T-helper 1 cell treated with Interleukin-12 subunit alpha and Interleukin-12 subunit beta and Interleukin-4 antibody, amounts not matched to agents 30 μg/mL and 1 μg/mL, for 36 hours (primary cell): ENCODE data around the gene TPST1.

Experiments used
- H3K27ac Mint-ChIP-seq: one replicate; pipeline ENCODE4 v1.8.0; 2021; ENCODE audit warnings: mild to moderate bottlenecking, mixed read lengths
- H3K27me3 Mint-ChIP-seq: one replicate; pipeline ENCODE4 v1.8.0; 2021; ENCODE audit warnings: low read depth, mixed read lengths
- H3K36me3 Mint-ChIP-seq: one replicate; pipeline ENCODE4 v1.8.0; 2021; ENCODE audit warnings: low read depth, mixed read lengths
- H3K4me1 Mint-ChIP-seq: one replicate; pipeline ENCODE4 v1.8.0; 2021; ENCODE audit warnings: low read depth, mixed read lengths
- H3K4me3 Mint-ChIP-seq: one replicate; pipeline ENCODE4 v1.8.0; 2021; ENCODE audit warnings: mild to moderate bottlenecking, moderate library complexity, mixed read lengths
- H3K9me3 Mint-ChIP-seq: one replicate; pipeline ENCODE4 v1.8.0; 2021; ENCODE audit warnings: mixed read lengths

The TPST1 gene

DNA sequence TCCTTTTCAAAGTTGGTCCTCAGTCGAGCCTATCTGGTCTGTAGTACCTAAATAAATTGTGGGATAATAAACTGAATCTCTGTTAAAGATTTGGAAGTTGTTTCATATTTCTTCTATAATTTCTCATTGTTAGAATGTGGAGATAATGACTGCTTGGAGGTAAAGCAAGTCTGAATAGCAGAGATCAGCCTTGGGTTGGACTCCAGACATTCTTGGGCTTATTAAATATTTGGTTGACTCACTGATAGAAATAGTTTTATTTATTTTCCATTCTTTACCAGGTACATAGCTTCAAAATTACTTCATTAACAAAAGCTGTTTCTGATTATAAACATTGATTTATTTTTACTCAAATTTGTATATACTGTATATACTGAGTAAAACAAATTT lies 34.3 kb downstream of the TPST1 start:
- Mint-ChIP-seq H3K4me3 (no peak overlapping the region), H3K4me1 (no peaks in the 10 kb centered on the region), H3K27ac (no peak overlapping the region), H3K36me3 (no peaks in the 10 kb centered on the region), H3K9me3 (no peaks in the 10 kb centered on the region), H3K27me3 (no peaks in the 10 kb centered on the region)

DNA sequence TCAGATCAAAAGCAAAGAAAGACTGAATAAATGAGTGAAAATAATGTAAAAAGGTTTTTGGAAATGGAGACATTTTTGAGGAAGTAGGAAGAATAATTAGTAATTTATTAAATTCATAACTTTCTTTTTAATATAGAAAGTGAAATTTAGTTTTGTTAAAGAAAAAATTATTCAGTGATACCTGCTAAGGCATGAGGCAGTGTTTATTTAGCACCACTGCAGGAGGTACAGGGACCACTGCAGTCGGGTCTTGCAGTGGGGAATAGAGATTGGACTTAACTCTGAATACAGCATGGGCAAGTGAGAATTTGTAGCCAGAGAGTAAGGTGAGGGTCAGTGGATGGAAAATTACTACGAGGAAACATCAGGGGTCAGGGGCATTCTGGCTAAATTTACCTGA lies 39.9 kb downstream of the TPST1 start:
- no peaks in the 10 kb centered on the region for H3K4me1 Mint-ChIP-seq
- no peaks in the 10 kb centered on the region for H3K27me3 Mint-ChIP-seq
- no peaks in the 10 kb centered on the region for H3K36me3 Mint-ChIP-seq
- no peak overlapping the region for H3K4me3 Mint-ChIP-seq
- H3K9me3 Mint-ChIP-seq, result no peaks in the 10 kb centered on the region
- no peak overlapping the region for H3K27ac Mint-ChIP-seq

DNA sequence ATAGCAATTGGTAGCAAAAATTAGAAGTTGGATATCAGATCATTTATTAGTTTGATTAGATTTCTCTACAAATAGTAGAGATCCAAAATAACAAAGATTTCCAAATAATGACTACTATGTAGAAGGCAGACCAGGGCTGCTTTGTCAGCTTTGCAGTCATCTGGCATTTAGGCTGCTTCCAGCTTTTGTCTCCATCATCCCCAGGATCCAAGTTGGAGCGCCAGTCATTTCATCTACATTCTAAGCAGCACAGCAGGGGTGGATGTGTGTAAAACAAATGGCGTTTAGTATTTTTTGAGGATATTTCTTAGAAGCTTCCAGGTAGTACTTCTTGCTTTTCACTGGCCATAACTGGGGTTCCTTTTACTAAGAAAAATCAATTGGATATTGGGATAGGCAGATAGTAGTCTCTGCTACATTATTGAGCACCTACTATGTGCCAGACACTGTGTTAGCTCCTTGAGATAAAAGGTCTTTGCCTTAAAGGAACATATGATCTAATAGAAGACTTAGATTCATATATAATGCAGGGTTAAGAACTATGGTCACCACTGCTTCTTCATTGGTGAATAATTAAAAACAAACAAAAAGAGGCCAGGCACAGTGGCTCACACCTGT lies 41.5 kb downstream of the TPST1 start:
- no peak overlapping the region for H3K4me3 Mint-ChIP-seq
- H3K27me3 Mint-ChIP-seq, result no peaks in the 10 kb centered on the region
- no peaks in the 10 kb centered on the region for H3K9me3 Mint-ChIP-seq

DNA sequence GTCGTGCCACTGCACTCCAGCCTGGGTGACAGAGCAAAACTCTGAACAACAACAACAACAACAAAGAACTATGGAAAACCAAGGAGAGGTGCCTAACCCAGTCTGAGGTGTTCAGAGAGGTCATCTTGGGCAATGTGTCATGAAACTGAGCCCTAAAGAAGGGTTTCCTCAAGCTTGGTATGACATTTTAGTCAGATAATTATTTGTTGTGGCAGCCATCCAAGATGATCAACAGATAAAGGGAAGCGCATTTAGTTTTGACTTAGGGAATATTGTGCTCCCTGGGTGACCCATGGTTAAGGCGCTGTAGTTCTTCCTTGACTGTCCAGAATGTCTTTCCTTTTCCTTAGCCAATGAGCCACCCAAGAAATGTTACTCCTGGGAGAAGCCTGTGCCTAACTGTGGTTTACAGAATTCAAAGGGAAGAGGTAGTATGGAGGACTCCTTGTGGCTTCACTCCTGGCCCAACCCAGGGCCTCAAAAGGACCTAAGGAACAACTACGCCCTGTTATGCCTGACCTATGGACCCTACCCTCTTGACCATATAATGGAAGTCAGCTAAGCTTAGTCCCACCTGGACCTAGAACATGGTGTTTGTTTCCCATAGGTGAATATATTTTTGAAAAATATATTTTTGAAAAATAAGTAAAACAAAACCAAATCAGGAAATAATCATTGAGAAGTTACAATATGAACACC lies 42.4 kb downstream of the TPST1 start:
- no peaks in the 10 kb centered on the region for H3K36me3 Mint-ChIP-seq
- no peaks in the 10 kb centered on the region for H3K9me3 Mint-ChIP-seq
- H3K27me3 Mint-ChIP-seq, result no peaks in the 10 kb centered on the region
- H3K4me3 Mint-ChIP-seq, result no peak overlapping the region
- no peaks in the 10 kb centered on the region for H3K4me1 Mint-ChIP-seq
- no peak overlapping the region for H3K27ac Mint-ChIP-seq

More for the DNA sequence above, 41.5 kb downstream of the TPST1 start:
- Mint-ChIP-seq H3K36me3 (no peaks in the 10 kb centered on the region), H3K27ac (no peak overlapping the region), H3K4me1 (no peaks in the 10 kb centered on the region)

DNA sequence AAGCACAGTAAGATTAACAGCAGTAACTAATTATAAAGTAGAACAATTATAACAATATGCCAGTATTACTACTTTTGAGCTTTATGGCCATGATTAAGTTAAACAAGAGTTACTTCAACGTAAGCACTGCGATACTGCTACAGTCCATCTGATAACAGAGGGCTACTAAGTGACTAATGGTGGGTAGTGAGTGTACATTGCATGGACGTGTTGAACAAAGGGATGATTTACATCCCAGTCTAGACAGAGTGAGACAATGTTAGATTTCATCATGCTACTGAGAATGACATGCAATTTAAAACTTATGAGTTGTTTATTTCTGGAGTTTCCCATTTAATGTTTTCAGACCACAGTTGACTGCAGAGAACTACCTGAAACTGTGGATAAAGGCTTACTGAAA lies 45.6 kb downstream of the TPST1 start:
- Mint-ChIP-seq H3K9me3 (no peaks in the 10 kb centered on the region), H3K27ac (no peak overlapping the region), H3K36me3 (no peaks in the 10 kb centered on the region), H3K4me3 (no peak overlapping the region), H3K27me3 (no peaks in the 10 kb centered on the region), H3K4me1 (no peaks in the 10 kb centered on the region)

DNA sequence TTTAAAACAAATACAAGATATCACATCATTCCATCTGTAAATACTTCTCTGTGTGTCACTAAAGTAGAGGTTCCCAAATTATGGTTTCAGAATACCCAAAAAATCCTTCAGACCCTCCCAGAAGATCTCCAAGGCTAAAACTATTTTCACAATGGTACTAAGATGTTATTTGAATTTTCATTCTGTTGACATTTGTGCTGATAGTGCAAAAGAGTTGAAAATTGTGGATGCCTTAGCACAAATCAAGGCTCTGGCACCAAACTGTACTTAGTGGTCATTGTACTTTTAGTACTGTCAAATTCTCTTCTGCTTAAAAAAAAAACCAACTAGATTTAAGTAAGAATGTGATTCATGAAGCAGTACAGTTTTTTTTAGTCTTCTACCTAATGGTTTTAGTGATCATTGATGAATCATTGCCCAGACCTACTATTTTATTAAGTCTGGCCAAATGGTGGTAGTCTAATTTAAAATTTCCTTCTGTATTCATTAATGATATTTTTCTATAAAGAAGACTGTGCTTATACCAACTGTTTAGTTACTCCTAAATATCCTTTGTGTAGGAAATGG lies 50.5 kb downstream of the TPST1 start:
- H3K36me3 Mint-ChIP-seq, result no peaks in the 10 kb centered on the region
- H3K27me3 Mint-ChIP-seq, result no peaks in the 10 kb centered on the region
- H3K4me1 Mint-ChIP-seq, result no peaks in the 10 kb centered on the region
- H3K27ac Mint-ChIP-seq, result no peak overlapping the region
- H3K4me3 Mint-ChIP-seq, result no peak overlapping the region
- H3K9me3 Mint-ChIP-seq, result no peaks in the 10 kb centered on the region

DNA sequence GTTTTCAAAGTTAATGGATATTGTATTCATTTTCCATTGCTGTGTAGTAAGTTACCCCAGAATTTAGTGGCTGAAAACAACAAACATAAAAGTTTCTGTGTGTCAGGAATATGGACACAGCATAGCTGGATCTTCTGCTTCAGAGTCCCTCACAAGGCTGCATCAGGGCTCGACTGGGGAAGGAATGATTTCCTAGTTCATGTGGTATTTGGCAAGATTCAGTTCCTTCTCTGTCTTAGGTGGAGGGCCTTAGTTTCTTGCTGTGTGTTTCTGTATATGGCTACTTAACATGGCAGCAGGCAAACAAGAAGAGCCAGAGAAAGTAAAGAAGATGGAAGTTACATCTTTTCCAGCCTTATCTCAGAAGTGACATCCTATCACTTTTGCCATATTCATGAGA lies 51.1 kb downstream of the TPST1 start:
- no peaks in the 10 kb centered on the region for H3K27me3 Mint-ChIP-seq
- no peak overlapping the region for H3K27ac Mint-ChIP-seq
- no peaks in the 10 kb centered on the region for H3K4me1 Mint-ChIP-seq
- H3K4me3 Mint-ChIP-seq, result no peak overlapping the region
- no peaks in the 10 kb centered on the region for H3K36me3 Mint-ChIP-seq
- H3K9me3 Mint-ChIP-seq, result no peaks in the 10 kb centered on the region

DNA sequence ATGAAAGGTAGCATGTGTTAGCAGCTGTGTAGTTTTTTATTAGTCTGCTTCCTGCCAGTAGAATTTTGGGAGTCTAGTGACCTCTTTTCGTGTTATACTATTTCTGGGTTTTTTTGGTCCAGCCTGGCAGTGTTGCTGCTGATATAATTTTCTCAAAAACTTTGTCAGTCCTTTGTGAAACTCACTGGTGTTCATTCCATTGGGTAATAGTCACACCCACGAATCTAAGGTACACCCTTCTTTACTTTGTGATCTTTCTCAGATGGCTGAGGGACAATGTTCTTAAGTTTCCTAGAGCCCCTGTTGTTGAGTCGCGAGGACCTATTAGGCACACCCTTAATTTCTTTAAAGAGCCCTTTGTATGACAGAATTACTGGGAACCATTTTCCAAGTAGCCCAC lies 52.3 kb downstream of the TPST1 start:
- H3K27me3 Mint-ChIP-seq, result no peaks in the 10 kb centered on the region
- H3K4me3 Mint-ChIP-seq, result no peak overlapping the region
- H3K36me3 Mint-ChIP-seq, result no peaks in the 10 kb centered on the region
- H3K4me1 Mint-ChIP-seq, result no peaks in the 10 kb centered on the region
- no peak overlapping the region for H3K27ac Mint-ChIP-seq
- H3K9me3 Mint-ChIP-seq, result no peaks in the 10 kb centered on the region

DNA sequence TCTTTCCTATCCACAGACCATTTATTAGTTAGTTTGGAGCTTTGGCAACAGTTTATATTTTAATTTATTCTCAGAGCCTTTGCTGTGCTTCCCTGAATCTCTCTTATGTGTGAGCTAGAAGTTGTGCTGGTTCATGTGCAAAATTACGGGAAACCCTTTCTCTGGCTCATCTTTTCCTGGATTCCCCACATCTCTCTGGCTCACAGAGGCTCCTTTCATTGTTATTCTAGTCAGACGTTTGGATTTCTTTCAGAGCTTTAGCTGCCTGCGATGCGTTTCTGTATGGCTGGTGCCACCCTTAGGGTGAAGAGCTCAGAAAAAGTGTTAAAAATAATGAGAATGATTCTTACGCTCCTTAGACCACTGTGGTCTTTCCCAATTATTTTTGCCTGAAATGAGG lies 53.3 kb downstream of the TPST1 start:
- Mint-ChIP-seq H3K4me3 (no peak overlapping the region), H3K27me3 (no peaks in the 10 kb centered on the region), H3K36me3 (no peaks in the 10 kb centered on the region), H3K27ac (no peak overlapping the region), H3K9me3 (peaks cover 1% of the 10 kb centered on the region), H3K4me1 (no peaks in the 10 kb centered on the region)

DNA sequence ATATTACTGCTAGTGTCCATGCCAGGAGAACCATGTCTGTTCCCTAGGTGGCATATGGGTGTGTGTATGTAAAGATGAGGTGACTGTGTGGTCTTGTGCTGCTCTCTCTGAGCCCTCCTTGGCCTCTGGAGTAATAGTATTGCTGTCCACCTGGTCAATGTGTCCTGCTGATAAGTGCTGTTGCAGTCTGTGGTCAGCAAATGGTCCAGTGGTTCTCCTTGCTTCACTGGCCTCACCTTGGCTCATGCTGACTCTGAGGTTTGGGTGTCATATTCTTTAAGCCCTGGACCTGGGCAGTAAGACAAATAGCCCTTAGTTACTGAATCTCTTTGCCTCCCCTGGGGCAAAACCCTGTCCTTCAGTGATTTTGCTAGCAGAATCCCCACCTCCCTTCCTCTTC lies 56.8 kb downstream of the TPST1 start:
- Mint-ChIP-seq H3K4me1 (no peaks in the 10 kb centered on the region), H3K27ac (no peak overlapping the region), H3K4me3 (no peak overlapping the region), H3K36me3 (peaks cover 3% of the 10 kb centered on the region), H3K9me3 (peaks cover 32% of the 10 kb centered on the region), H3K27me3 (no peaks in the 10 kb centered on the region)

DNA sequence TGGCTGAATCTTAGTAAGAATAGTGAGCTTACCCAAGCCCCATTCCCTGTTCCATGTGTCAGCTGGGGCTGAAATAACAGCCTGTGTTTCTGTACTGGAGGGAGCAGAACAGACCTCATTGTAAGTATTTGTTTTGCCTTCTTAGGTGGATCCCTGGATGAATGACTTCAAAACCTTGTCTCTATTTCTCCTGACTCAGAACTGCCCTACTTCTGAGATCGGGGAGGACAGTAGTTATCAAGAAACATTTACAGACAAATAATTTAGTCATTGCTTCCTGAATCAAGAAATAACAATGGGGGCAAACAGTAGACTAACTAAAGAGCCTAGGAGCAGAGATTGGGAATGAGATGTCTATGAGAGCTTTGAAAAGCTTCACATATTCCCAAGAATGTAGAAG lies 58.8 kb downstream of the TPST1 start:
- Mint-ChIP-seq H3K27me3 (no peaks in the 10 kb centered on the region), H3K36me3 (peaks cover 3% of the 10 kb centered on the region), H3K9me3 (peaks cover 35% of the 10 kb centered on the region), H3K4me1 (no peaks in the 10 kb centered on the region), H3K27ac (no peak overlapping the region), H3K4me3 (no peak overlapping the region)

DNA sequence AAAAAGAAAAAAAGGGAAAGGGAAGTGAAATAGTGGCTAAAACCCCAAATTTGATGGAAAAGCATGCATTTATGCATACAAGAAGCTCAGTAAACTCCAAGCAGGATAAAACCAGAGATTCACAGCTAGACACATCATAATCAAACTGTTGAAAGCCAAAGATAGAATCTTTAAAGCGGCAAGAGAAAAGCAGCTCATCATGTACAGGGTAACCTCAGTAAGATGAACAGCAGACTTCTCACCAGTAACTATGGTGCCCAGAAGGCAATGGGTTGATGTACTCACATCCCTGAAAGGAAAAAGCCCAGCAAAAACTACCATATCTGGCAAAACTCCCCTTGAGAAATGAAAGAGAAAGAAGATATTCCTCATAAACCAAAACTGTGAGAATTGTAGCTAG lies 60.4 kb downstream of the TPST1 start:
- Mint-ChIP-seq H3K27ac (no peak overlapping the region), H3K36me3 (peaks cover 3% of the 10 kb centered on the region), H3K4me1 (no peaks in the 10 kb centered on the region), H3K4me3 (no peak overlapping the region), H3K27me3 (no peaks in the 10 kb centered on the region), H3K9me3 (peaks cover 35% of the 10 kb centered on the region)

DNA sequence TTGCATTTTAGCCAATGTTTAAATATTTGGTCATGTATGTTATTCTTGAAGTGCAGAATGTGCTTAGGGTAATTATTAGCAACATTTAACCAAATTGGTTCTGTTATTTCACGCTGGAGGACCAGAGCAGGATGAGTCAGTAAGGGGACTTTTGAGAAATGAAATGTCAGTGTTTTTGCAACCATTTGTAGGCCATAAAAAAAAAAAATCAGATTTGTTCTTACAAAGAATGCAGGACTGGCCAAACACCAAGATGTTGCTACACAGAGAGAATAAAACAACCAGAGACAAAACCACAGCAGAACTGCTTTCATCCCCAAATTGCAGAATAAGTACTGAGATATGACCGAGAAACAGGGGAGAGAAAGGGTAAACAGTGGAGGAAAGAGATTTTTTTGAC lies 62.1 kb downstream of the TPST1 start:
- peaks cover 3% of the 10 kb centered on the region for H3K36me3 Mint-ChIP-seq
- peaks cover 35% of the 10 kb centered on the region for H3K9me3 Mint-ChIP-seq
- H3K4me1 Mint-ChIP-seq, result no peaks in the 10 kb centered on the region
- H3K4me3 Mint-ChIP-seq, result no peak overlapping the region
- H3K27ac Mint-ChIP-seq, result no peak overlapping the region
- H3K27me3 Mint-ChIP-seq, result no peaks in the 10 kb centered on the region

DNA sequence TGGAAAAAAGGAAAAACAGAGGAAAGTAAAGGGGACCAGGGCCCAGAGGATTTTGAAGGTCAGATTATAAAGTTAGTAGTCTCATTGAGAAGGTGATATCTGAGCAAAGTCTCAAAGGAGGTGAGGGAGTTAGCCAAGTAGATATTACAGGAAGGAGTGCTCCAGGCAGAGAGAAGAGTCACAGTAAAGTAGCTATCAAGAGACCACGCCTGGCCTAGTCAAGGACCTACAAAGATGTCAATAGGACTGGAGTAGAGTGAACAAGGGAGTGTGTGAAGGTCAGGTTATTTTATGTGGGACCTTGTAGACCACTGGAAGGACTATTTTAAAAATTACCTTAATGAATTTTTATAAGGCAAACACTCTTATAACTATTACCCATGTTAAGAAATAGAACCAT lies 64.8 kb downstream of the TPST1 start:
- peaks cover under 1% of the 10 kb centered on the region for H3K36me3 Mint-ChIP-seq
- H3K4me1 Mint-ChIP-seq, result no peaks in the 10 kb centered on the region
- H3K27ac Mint-ChIP-seq, result no peak overlapping the region
- H3K9me3 Mint-ChIP-seq, result peaks cover 20% of the 10 kb centered on the region
- no peaks in the 10 kb centered on the region for H3K27me3 Mint-ChIP-seq
- no peak overlapping the region for H3K4me3 Mint-ChIP-seq

DNA sequence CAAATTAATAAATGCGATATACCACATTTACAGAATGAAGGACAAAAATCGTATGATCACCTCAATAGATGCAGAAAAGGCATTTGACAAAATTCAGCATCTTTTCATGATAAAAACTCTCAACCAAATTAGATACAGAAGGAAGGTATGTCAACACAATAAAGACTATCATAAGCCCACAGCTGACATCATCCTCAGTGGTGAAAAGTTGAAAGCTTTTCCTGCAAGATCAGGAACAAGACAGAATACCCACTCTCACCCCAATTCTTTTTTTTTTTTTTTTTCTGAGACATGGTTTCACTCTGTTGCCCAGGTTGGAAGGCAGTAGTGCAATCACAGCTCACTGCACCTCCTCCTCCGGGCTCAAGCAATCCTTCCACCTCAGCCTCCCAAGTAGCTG lies 67.2 kb downstream of the TPST1 start:
- Mint-ChIP-seq H3K4me3 (no peak overlapping the region), H3K27ac (no peak overlapping the region), H3K27me3 (no peaks in the 10 kb centered on the region), H3K36me3 (no peaks in the 10 kb centered on the region), H3K4me1 (no peaks in the 10 kb centered on the region), H3K9me3 (peaks cover 3% of the 10 kb centered on the region)
